HCT116 (cell line): ENCODE data around the gene MRGPRX3. TPM values are rescaled to one million over a fixed set of nuclear protein-coding genes. Genes with fewer than 3 reads are reported as not detected.

Experiments used
- ATAC-seq: fragments of 200-7000 bp; cut with Tn5 transposase; 2 replicates; pipeline ENCODE4 v1.9.1; 2020; ENCODE audit warnings: mild to moderate bottlenecking, moderate library complexity
- BruUV-seq: library from RNA; stranded (reverse); fragments of 400-500 nt; replicated peaks from 2 replicates; lab custom pipeline; 2021; lab: Mats Ljungman, UMichigan
- CTCF ChIA-PET: fragments of 300-600 bp; sonication (Branson Sonifier 250); formaldehyde crosslinking; loops from one replicate; lab custom pipeline; 2021; ENCODE audit warnings: antibody characterized with exemption; lab: Charles Lee
- POLR2A ChIA-PET: fragments of 300-600, 350-600 bp; sonication (Branson Sonifier 250); formaldehyde crosslinking; loops from one replicate; lab custom pipeline; 2021; ENCODE audit warnings: antibody characterized with exemption; lab: Charles Lee
- RAD21 ChIA-PET, 2 experiments: fragments of 300-600 bp; sonication (Branson Sonifier 250); formaldehyde crosslinking; loops; one replicate each; lab custom pipeline; 2023; ENCODE audit warnings: low total read pairs in 2 of 2; ENCODE audit not compliant: uncharacterized antibody in 2 of 2, unreplicated experiment in 2 of 2, low non-redundant PET in 1 of 2; lab: Charles Lee
- DNase-seq: peaks from one replicate; pipeline ENCODE4 v3.0.0-alpha.2; 2010; ENCODE audit warnings: low read depth, low spot score
- H2AFZ ChIP-seq: fragments of 200-600 bp; shearing (Covaris generic), sonication (generic); 2 replicates; pipeline ENCODE4 v1.6.1; 2017; ENCODE audit warnings: low read depth, mixed run types, mixed read lengths, antibody characterized with exemption, low read length; ENCODE audit not compliant: poor library complexity, severe bottlenecking
- H3K27ac ChIP-seq: 2 replicates; pipeline ENCODE4 v1.5.1; 2012; ENCODE audit warnings: low read depth, low read length
- H3K27me3 ChIP-seq: fragments of 200-600 bp; sonication (generic); 2 replicates; pipeline ENCODE4 v1.6.1; 2016; ENCODE audit warnings: mixed run types, low read length, mixed read lengths; ENCODE audit not compliant: insufficient read depth
- H3K36me3 ChIP-seq, 2 experiments: fragments of 200-500 bp in 1 of 2; fragments of 200-600 bp in 1 of 2; sonication (Bioruptor generic) in 1 of 2; sonication (generic) in 1 of 2; 2 replicates each; pipeline versions ENCODE4 v1.5.1 to v1.6.1; 2014 to 2016; ENCODE audit warnings: low read length in 2 of 2, inconsistent platforms in 1 of 2, mixed read lengths in 1 of 2, mixed run types in 1 of 2; ENCODE audit not compliant: insufficient read depth in 2 of 2, control insufficient read depth in 1 of 2
- H3K4me1 ChIP-seq, 2 experiments: fragments of 200-600 bp in 1 of 2; sonication (generic) in 1 of 2; 2 replicates each; pipeline versions ENCODE4 v1.5.1 to v1.6.1; 2012 to 2017; ENCODE audit warnings: low read length in 2 of 2, inconsistent platforms in 1 of 2, mild to moderate bottlenecking in 1 of 2, mixed read lengths in 1 of 2, mixed run types in 1 of 2, moderate library complexity in 1 of 2; ENCODE audit not compliant: insufficient read depth in 2 of 2, control insufficient read depth in 1 of 2
- H3K4me2 ChIP-seq: fragments of 200-600 bp; sonication (generic); 2 replicates; pipeline ENCODE4 v1.6.1; 2017; ENCODE audit warnings: mixed run types, low read length, mixed read lengths
- H3K4me3 ChIP-seq, 2 experiments: fragments of 200-600 bp in 1 of 2; sonication (generic) in 1 of 2; replicated peaks in 1 of 2; 2 replicates each; pipeline ENCODE4 v1.5.1; 2011 to 2016; ENCODE audit warnings: low read length in 2 of 2, control low read depth in 1 of 2, low read depth in 1 of 2, mild to moderate bottlenecking in 1 of 2, mixed read lengths in 1 of 2, mixed run types in 1 of 2
- H3K79me2 ChIP-seq: fragments of 200-600 bp; sonication (generic); 2 replicates; pipeline ENCODE4 v1.6.1; 2017; ENCODE audit warnings: mild to moderate bottlenecking, mixed run types, low read length, moderate library complexity, mixed read lengths; ENCODE audit not compliant: insufficient read depth
- H3K9ac ChIP-seq: fragments of 200-600 bp; sonication (generic); 2 replicates; pipeline ENCODE4 v1.6.1; 2016; ENCODE audit warnings: low read length, mixed read lengths
- H3K9me2 ChIP-seq: fragments of 200-600 bp; sonication (generic), shearing (Covaris generic); 2 replicates; pipeline ENCODE4 v1.6.1; 2017; ENCODE audit warnings: mixed run types, mild to moderate bottlenecking, moderate library complexity; ENCODE audit not compliant: insufficient read depth
- H3K9me3 ChIP-seq, 2 experiments: fragments of 200-500 bp in 1 of 2; fragments of 200-600 bp in 1 of 2; sonication (Bioruptor generic) in 1 of 2; sonication (generic) in 1 of 2; 2 replicates each; pipeline ENCODE4 v1.6.1; 2014 to 2017; ENCODE audit warnings: low read length in 2 of 2, mixed read lengths in 2 of 2, inconsistent platforms in 1 of 2, low read depth in 1 of 2, mild to moderate bottlenecking in 1 of 2, mixed run types in 1 of 2, moderate library complexity in 1 of 2; ENCODE audit not compliant: control insufficient read depth in 1 of 2, insufficient read depth in 1 of 2
- H4K20me1 ChIP-seq: fragments of 200-600 bp; sonication (generic), shearing (Covaris generic); 2 replicates; pipeline ENCODE4 v1.6.1; 2017; ENCODE audit warnings: mixed run types, mild to moderate bottlenecking, moderate library complexity; ENCODE audit not compliant: insufficient read depth
- CBX3 ChIP-seq: IDR thresholded peaks from 2 replicates; pipeline ENCODE4 v1.6.1; 2012; ENCODE audit warnings: low read depth
- ELF1 ChIP-seq: IDR thresholded peaks from 2 replicates; pipeline ENCODE4 v1.6.1; 2012; ENCODE audit warnings: low read depth, borderline replicate concordance
- EZH2phosphoT487 ChIP-seq: fragments of 200-600 bp; IDR thresholded peaks from 2 replicates; pipeline ENCODE4 v1.6.1; 2018; ENCODE audit warnings: antibody characterized with exemption, borderline replicate concordance
- RAD21 ChIP-seq: IDR thresholded peaks from 2 replicates; pipeline ENCODE4 v1.6.1; 2012; ENCODE audit warnings: low read depth, mild to moderate bottlenecking
- REST ChIP-seq: IDR thresholded peaks from 2 replicates; pipeline ENCODE4 v1.6.1; 2012; ENCODE audit warnings: low read depth
- SRF ChIP-seq: IDR thresholded peaks from 2 replicates; pipeline ENCODE4 v1.6.1; 2012; ENCODE audit warnings: low read depth
- YY1 ChIP-seq: IDR thresholded peaks from 2 replicates; pipeline ENCODE4 v1.6.1; 2011; ENCODE audit warnings: low read length, low read depth, moderate library complexity, mild to moderate bottlenecking; ENCODE audit not compliant: insufficient replicate concordance; ENCODE audit errors: extremely low read depth
- ZFX ChIP-seq: fragments of 450-650 bp; IDR thresholded peaks from 2 replicates; pipeline ENCODE4 v1.6.1; 2017
- intact Hi-C: fragments of 100-400 bp; cut with micrococcal nuclease; formaldehyde crosslinking; loops from 2 replicates; pipeline ENCODE4 v1.10.0; 2022
- total RNA-seq: library from RNA; stranded (reverse); gene quantifications from one replicate; pipeline ENCODE4 v1.2.1, GENCODE V29; 2021; ENCODE audit not compliant: unreplicated experiment
- TF ChIP-seq, protein P1 (sequence below), 3 experiments: fragments of 200-600 bp in 1 of 3; sonication (generic) in 1 of 3; IDR thresholded peaks in 2 of 3; conservative IDR thresholded peaks in 1 of 3; 2 replicates each; pipeline ENCODE4 v1.5.1; 2012 to 2017; ENCODE audit warnings: low read depth in 2 of 3, low read length in 2 of 3, antibody characterized with exemption in 1 of 3, borderline replicate concordance in 1 of 3, control low read depth in 1 of 3, mild to moderate bottlenecking in 1 of 3, mixed read lengths in 1 of 3, mixed run types in 1 of 3, moderate library complexity in 1 of 3; ENCODE audit not compliant: insufficient read depth in 1 of 3

MRGPRX3 gene
- total RNA-seq, 1 experiment from 2014 or later: not detected

GRCh38 chr11:18171377-18172000 is 39.1 kb downstream of the MRGPRX3 start:
- CTCF ChIA-PET: interaction anchor here (0.6 to 2.3 kb wide), 9 partner anchors 9 to 606 kb away, joined by 3 to 17 read pairs (median 4); no protein-coding TSS in a partner anchor

GRCh38 chr11:18172666-18173065 is 40.3 kb downstream of the MRGPRX3 start, which contains the start of gene MRGPRX4:
Gene MRGPRX4 (plus strand): TSS chr11:18172837. CDS start chr11:18173257, 420 bp downstream.
- Histone ChIP-seq H2AFZ (no peak within 1 kb of the TSS), H3K4me1 (no peaks in the 10 kb centered on the region), H3K4me2 (no peak within 1 kb of the TSS), H3K4me3 (no peak within 1 kb of the TSS), H4K20me1 (no peaks in the 10 kb centered on the region), H3K9ac (no peak within 1 kb of the TSS), H3K27ac (no peak within 1 kb of the TSS), H3K27me3 (peaks cover 27% of the 10 kb centered on the region), H3K79me2 (no peaks in the 10 kb centered on the region), H3K9me2 (no peaks in the 10 kb centered on the region), H3K9me3 (no peaks in the 10 kb centered on the region), H3K36me3 (no peaks in the 10 kb centered on the region)
- no peak for DNase-seq
- CTCF ChIA-PET: no interaction called here
- BruUV-seq: no TSS peak
- RAD21 ChIA-PET: no interaction called here
- ATAC-seq: no peak
- POLR2A ChIA-PET: no interaction called here
- intact Hi-C loops: no loop called here
- no peak for TF ChIP-seq ZFX
- TF ChIP-seq SRF: no peak
- TF ChIP-seq EZH2phosphoT487: no peak
- no peak for TF ChIP-seq RAD21
- no peak for TF ChIP-seq REST
- no peak for TF ChIP-seq CBX3
- no peak for TF ChIP-seq YY1
- TF ChIP-seq ELF1: no peak

More at GRCh38 chr11:18171377-18172000, 39.1 kb downstream of the MRGPRX3 start:
- BruUV-seq: no TSS peak
- ChIA-PET POLR2A (no interaction called here), RAD21 (interaction anchor here (0.8 to 1.0 kb wide), 3 partner anchors 32 to 56 kb away, joined by 3 to 5 read pairs (median 3); no protein-coding TSS in a partner anchor)
- Histone ChIP-seq H3K79me2 (no peaks in the 10 kb centered on the region), H3K36me3 (no peaks in the 10 kb centered on the region), H3K9ac (no peak overlapping the region), H2AFZ (no peak overlapping the region), H3K9me2 (no peaks in the 10 kb centered on the region), H4K20me1 (no peaks in the 10 kb centered on the region), H3K27ac (no peak overlapping the region), H3K4me1 (no peaks in the 10 kb centered on the region), H3K27me3 (peaks cover 18% of the 10 kb centered on the region), H3K9me3 (no peaks in the 10 kb centered on the region), H3K4me3 (no peak overlapping the region), H3K4me2 (no peak overlapping the region)
- ATAC-seq (peak; percentile 99), DNase-seq (peak; percentile 23)
- peak; percentile 79 for TF ChIP-seq RAD21
- TF ChIP-seq ELF1: no peak
- TF ChIP-seq, protein P1, sequence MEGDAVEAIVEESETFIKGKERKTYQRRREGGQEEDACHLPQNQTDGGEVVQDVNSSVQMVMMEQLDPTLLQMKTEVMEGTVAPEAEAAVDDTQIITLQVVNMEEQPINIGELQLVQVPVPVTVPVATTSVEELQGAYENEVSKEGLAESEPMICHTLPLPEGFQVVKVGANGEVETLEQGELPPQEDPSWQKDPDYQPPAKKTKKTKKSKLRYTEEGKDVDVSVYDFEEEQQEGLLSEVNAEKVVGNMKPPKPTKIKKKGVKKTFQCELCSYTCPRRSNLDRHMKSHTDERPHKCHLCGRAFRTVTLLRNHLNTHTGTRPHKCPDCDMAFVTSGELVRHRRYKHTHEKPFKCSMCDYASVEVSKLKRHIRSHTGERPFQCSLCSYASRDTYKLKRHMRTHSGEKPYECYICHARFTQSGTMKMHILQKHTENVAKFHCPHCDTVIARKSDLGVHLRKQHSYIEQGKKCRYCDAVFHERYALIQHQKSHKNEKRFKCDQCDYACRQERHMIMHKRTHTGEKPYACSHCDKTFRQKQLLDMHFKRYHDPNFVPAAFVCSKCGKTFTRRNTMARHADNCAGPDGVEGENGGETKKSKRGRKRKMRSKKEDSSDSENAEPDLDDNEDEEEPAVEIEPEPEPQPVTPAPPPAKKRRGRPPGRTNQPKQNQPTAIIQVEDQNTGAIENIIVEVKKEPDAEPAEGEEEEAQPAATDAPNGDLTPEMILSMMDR (IDR thresholded peaks at IDR 0.05 in 2 of 3, conservative IDR thresholded peaks at IDR 0.05 in 1 of 3; ENCODE audit: borderline replicate concordance in 1 of 3, insufficient read depth in 1 of 3, low read depth in 2 of 3, low read length in 2 of 3): peak; percentile 77 to 88 (median 85); a peak in 5 of 6 replicates
- intact Hi-C loops: loop anchor here (2.0 kb wide), 1 partner anchor 31 kb away; no protein-coding TSS in a partner anchor
